GM06990 (cell line): ENCODE measurements around the gene PLEKHO2.

Experiments used
- DNase-seq: peaks from one replicate; pipeline ENCODE4 v3.0.0-alpha.2; 2011; ENCODE audit not compliant: insufficient read length; ENCODE audit errors: extremely low read depth
- H3K27me3 ChIP-seq: replicated peaks from 2 replicates; pipeline ENCODE4 v1.6.0; 2011; ENCODE audit warnings: low read length; ENCODE audit not compliant: control insufficient read depth, insufficient read depth
- H3K36me3 ChIP-seq: 2 replicates; pipeline ENCODE4 v1.5.1; 2011; ENCODE audit warnings: low read length; ENCODE audit not compliant: control insufficient read depth, insufficient read depth
- H3K4me3 ChIP-seq: replicated peaks from 2 replicates; pipeline ENCODE4 v1.5.1; 2011; ENCODE audit warnings: low read depth, mild to moderate bottlenecking, control low read depth, low read length
- TF ChIP-seq, protein P1 (sequence below): IDR thresholded peaks from 2 replicates; pipeline ENCODE4 v1.5.1; 2011; ENCODE audit warnings: low read length, control low read depth, mild to moderate bottlenecking, inconsistent platforms; ENCODE audit not compliant: insufficient read depth, poor library complexity, severe bottlenecking

Gene PLEKHO2

DNA sequence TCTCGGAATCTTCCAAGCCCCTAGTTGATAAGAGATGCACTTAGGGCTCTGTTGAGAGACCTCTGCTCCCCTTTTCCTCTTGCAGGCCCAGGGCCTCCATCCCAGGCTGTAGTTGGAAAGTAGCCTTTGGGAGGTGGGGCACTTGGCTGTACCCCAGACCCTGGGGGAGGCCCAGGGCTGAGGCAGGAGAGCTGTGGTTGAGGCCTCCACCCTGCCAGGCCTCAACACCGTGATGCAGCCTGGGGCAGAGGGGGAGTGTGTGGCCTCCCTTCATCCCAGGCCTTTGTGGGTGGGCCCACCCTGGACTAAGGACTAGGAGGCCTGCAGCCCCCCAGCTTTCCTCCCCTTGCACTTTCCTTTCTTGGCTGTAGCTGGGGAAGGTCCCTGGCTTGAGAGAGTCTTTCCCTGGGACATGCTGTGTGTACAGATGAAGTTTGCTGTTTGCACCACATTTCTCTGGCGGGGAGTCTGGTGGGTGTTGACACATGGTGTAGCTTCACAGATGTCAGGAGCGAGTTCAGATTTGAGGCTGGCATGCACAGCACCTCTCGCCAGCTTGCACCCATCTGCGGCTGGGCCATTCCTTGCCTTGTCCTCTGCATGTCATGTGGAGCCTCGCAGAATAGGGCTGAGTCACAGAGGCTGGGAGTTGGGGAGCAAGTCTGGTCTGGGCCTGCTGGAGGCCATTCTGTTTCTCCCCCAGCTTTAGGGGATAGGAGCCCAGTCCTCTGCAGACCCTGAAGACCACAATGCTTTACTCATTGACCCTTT, 13.7 kb downstream of the PLEKHO2 start:
- H3K36me3 ChIP-seq: peaks cover 58% of the 10 kb centered on the region
- no peak overlapping the region for H3K4me3 ChIP-seq
- TF ChIP-seq, protein P1, sequence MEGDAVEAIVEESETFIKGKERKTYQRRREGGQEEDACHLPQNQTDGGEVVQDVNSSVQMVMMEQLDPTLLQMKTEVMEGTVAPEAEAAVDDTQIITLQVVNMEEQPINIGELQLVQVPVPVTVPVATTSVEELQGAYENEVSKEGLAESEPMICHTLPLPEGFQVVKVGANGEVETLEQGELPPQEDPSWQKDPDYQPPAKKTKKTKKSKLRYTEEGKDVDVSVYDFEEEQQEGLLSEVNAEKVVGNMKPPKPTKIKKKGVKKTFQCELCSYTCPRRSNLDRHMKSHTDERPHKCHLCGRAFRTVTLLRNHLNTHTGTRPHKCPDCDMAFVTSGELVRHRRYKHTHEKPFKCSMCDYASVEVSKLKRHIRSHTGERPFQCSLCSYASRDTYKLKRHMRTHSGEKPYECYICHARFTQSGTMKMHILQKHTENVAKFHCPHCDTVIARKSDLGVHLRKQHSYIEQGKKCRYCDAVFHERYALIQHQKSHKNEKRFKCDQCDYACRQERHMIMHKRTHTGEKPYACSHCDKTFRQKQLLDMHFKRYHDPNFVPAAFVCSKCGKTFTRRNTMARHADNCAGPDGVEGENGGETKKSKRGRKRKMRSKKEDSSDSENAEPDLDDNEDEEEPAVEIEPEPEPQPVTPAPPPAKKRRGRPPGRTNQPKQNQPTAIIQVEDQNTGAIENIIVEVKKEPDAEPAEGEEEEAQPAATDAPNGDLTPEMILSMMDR: no peak
- DNase-seq: no peak
- no peaks in the 10 kb centered on the region for H3K27me3 ChIP-seq

DNA sequence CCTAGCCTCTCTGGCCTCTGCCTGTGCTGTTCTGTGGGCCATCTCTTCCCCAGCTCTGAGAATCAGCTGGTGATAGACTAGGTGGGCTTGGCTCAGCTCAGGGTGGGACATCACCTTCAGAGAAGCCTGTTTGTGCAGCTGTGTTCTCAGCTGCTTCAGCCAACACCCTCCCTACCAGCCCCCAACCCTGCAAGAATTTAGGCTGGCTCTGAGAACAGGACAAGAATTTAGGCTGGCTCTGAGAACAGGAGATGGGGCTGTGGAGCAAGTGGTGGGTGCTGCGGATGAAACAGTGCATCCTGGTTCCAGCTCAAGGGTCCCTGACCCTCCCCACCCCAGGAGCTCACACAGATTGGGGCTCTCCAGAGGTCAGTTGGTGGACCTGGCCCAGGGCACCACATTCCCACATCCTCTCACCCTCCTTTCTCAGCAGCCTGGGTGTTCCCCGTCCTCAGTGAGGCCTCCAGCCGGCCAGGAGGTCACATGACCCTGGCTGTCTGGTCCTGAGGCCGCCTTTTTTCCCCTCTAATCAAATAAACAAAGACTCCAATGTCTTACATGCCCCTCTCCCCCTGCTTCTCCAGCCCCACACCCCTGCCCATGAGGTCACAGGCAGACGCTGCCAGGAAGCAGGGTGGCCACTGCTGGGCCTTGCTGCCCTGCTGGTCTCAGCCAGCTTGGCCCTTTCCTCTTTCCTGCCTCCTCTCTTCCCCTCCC, 14.9 kb downstream of the PLEKHO2 start:
- Histone ChIP-seq H3K27me3 (no peaks in the 10 kb centered on the region), H3K36me3 (peaks cover 60% of the 10 kb centered on the region), H3K4me3 (no peak overlapping the region)
- TF ChIP-seq, protein P1: no peak
- no peak for DNase-seq

DNA sequence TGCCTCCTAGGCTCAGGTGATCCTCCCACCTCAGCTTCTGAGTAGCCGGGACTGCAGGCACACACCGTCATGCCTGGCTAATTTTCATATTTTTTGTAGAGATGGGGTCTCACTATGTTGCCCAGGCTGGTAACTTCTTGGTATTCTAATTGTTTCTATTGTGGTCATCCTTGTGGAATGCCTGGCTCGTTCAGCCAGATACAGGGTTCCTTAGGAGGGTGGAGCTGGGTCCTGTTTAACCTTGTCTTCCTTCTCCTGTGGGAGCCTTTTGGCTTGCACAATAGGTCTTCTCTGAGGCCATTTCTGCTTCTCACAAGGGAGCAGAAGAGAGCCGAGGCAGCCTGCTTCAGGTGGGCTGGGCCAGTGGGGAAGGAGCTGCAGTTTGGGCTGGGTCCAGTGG, 15.7 kb downstream of the PLEKHO2 start:
- DNase-seq: no peak
- Histone ChIP-seq H3K27me3 (no peaks in the 10 kb centered on the region), H3K36me3 (peaks cover 63% of the 10 kb centered on the region)

DNA sequence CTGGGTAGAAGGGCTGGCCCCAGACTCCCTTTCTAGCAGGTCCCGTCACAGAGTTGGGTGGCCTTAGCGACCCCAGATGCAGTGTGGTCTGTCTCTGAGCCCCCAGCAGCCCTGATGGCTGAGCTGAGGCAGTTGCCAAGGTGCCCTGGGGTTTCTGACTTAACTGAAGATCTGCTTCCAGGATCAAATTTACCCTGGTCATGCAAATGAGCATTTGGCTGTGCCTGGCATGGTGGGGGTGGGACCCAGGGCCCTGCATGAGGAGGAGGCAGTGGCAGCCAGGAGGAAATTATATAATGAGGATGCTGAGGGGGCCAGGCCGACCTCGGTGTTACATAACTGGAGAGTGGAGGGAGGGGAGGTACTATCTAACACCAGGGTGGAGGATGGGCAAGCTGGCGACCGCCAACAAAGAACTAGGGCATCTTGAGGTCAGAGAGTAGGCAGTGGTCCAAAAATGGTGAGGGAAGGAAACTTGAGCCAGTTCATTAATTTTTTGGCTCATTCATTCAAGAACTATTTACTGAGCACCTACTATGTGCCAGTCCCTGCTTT, 16.4 kb downstream of the PLEKHO2 start:
- TF ChIP-seq, protein P1: no peak
- Histone ChIP-seq H3K27me3 (no peaks in the 10 kb centered on the region), H3K4me3 (no peak overlapping the region), H3K36me3 (peaks cover 64% of the 10 kb centered on the region)
- DNase-seq: no peak

More for the DNA sequence above, 15.7 kb downstream of the PLEKHO2 start:
- H3K4me3 ChIP-seq: no peak overlapping the region
- TF ChIP-seq, protein P1: no peak

DNA sequence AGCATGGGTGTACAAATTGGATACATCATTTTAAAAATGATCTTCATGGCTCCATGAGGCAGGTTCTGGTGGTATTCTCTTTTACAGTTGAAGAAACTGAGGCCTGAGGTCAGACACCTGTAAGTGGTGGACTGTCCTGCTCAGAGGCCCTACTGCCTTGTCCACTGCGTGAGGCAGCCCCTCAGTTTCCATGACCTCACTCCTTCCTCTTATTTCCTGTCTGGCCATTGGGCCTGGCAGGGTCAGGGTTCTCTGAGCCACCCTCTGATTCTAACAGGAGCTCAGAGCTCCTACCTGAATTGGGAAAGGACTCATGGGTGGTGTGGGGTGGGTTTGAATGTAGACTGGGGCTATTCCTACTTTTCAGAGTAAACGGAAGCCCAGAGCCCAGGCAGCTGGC, 17.5 kb downstream of the PLEKHO2 start:
- Histone ChIP-seq H3K36me3 (peaks cover 64% of the 10 kb centered on the region), H3K27me3 (no peaks in the 10 kb centered on the region), H3K4me3 (no peak overlapping the region)
- TF ChIP-seq, protein P1: no peak
- DNase-seq: no peak
